Measurements from ENCODE around the gene GNG13.

GNG13 gene

GRCh38 chr16:799948-800833 is at the start of gene GNG13:
Gene GNG13, minus strand, starts transcription at chr16:800734. Its CDS starts 1,657 bp downstream, at chr16:799077.
- H3K4me3 ChIP-seq (ENCODE audit: low read depth, low read length) = no peak within 1 kb of the TSS
- DNase-seq (ENCODE audit: low read depth, low spot score) = no peak
- ChIA-PET CTCF (no interaction called here), POLR2A (no interaction called here)
- no peak for TF ChIP-seq CTCF (IDR thresholded peaks at IDR 0.05; ENCODE audit: insufficient read depth, low read length, missing control alignments)

GRCh38 chr16:848510-849253 is 48.1 kb upstream of the GNG13 start:
- no peak for DNase-seq (ENCODE audit: low read depth, low spot score)
- TF ChIP-seq CTCF (IDR thresholded peaks at IDR 0.05; ENCODE audit: insufficient read depth, low read length, missing control alignments) = no peak
- no peak overlapping the region for H3K4me3 ChIP-seq (ENCODE audit: low read depth, low read length)
- POLR2A ChIA-PET = no interaction called here
- CTCF ChIA-PET = no interaction called here

GRCh38 chr16:847681-848445 is 47.3 kb upstream of the GNG13 start:
- H3K4me3 ChIP-seq (ENCODE audit: low read depth, low read length) = no peak overlapping the region
- ChIA-PET POLR2A (no interaction called here), CTCF (no interaction called here)
- DNase-seq (ENCODE audit: low read depth, low spot score) = no peak
- no peak for TF ChIP-seq CTCF (IDR thresholded peaks at IDR 0.05; ENCODE audit: insufficient read depth, low read length, missing control alignments)

- TF ChIP-seq CTCF (IDR thresholded peaks at IDR 0.05; ENCODE audit: insufficient read depth, low read length, missing control alignments) = no peak
- no peak overlapping the region for H3K4me3 ChIP-seq (ENCODE audit: low read depth, low read length)
- CTCF ChIA-PET = no interaction called here
- no peak for DNase-seq (ENCODE audit: low read depth, low spot score)
- POLR2A ChIA-PET = no interaction called here
These were observed 46.6 kb upstream of the GNG13 start for GRCh38 chr16:847151-847550.

- no peak overlapping the region for H3K4me3 ChIP-seq (ENCODE audit: low read depth, low read length)
- ChIA-PET POLR2A (no interaction called here), CTCF (no interaction called here)
- no peak for TF ChIP-seq CTCF (IDR thresholded peaks at IDR 0.05; ENCODE audit: insufficient read depth, low read length, missing control alignments)
- no peak for DNase-seq (ENCODE audit: low read depth, low spot score)
These were observed 44.8 kb upstream of the GNG13 start for GRCh38 chr16:845351-845745.
